Measurements from ENCODE around the gene MYADM.

MYADM gene

GRCh38 chr19:53876651-53877224 lies 9.1 kb downstream of the MYADM start:
- no peak for TF ChIP-seq CTCF (IDR thresholded peaks at IDR 0.05; ENCODE audit: low read depth, low read length, missing control alignments)
- no peak for DNase-seq (ENCODE audit: extremely low read depth, low read depth)
- H3K4me3 ChIP-seq (replicated peaks; ENCODE audit: low read depth, low read length) = no peak overlapping the region

- no peak for TF ChIP-seq CTCF (IDR thresholded peaks at IDR 0.05; ENCODE audit: low read depth, low read length, missing control alignments)
- DNase-seq (ENCODE audit: extremely low read depth, low read depth) = no peak
- no peak overlapping the region for H3K4me3 ChIP-seq (replicated peaks; ENCODE audit: low read depth, low read length)
These were observed 9.7 kb downstream of the MYADM start for GRCh38 chr19:53877361-53877766.

- no peak for TF ChIP-seq CTCF (IDR thresholded peaks at IDR 0.05; ENCODE audit: low read depth, low read length, missing control alignments)
- no peak for DNase-seq (ENCODE audit: extremely low read depth, low read depth)
- peak overlapping the region; percentile 54 for H3K4me3 ChIP-seq (replicated peaks; ENCODE audit: low read depth, low read length)
These were observed 11.1 kb downstream of the MYADM start for GRCh38 chr19:53878776-53879139.

GRCh38 chr19:53879140-53880081 lies 11.7 kb downstream of the MYADM start:
- DNase-seq (ENCODE audit: extremely low read depth, low read depth) = peak; percentile 63
- H3K4me3 ChIP-seq (replicated peaks; ENCODE audit: low read depth, low read length) = peak overlapping the region; percentile 54
- no peak for TF ChIP-seq CTCF (IDR thresholded peaks at IDR 0.05; ENCODE audit: low read depth, low read length, missing control alignments)

- H3K4me3 ChIP-seq (replicated peaks; ENCODE audit: low read depth, low read length) = peak overlapping the region; percentile 34; the same call in 1 of the 2 replicates
- no peak for TF ChIP-seq CTCF (IDR thresholded peaks at IDR 0.05; ENCODE audit: low read depth, low read length, missing control alignments)
These were observed 13.2 kb downstream of the MYADM start for GRCh38 chr19:53880711-53881481.

GRCh38 chr19:53881482-53882390 lies 14.1 kb downstream of the MYADM start, which contains the start of gene PRKCG:
PRKCG (plus strand) TSS chr19:53882197; CDS start chr19:53882495, 298 bp downstream.
- no peak for DNase-seq (ENCODE audit: extremely low read depth, low read depth)
- peak within 1 kb of the TSS; percentile 34 for H3K4me3 ChIP-seq (replicated peaks; ENCODE audit: low read depth, low read length)
- TF ChIP-seq CTCF (IDR thresholded peaks at IDR 0.05; ENCODE audit: low read depth, low read length, missing control alignments) = peak; percentile 62

More at GRCh38 chr19:53880711-53881481, 13.2 kb downstream of the MYADM start:
- DNase-seq (ENCODE audit: extremely low read depth, low read depth) = no peak

Measured in HFF-Myc (cell line).